HG03175 (cell line): ENCODE data around the gene IARS1.

Experiments used
- ATAC-seq: cut with Tn5 transposase; IDR thresholded peaks from one replicate; pipeline ENCODE4 v1.9.1; 2021; ENCODE audit warnings: mild to moderate bottlenecking, moderate library complexity; ENCODE audit not compliant: unreplicated experiment

The IARS1 gene

GRCh38 chr9:92247296-92247695 is 46.2 kb downstream of the IARS1 start:
- no peak for ATAC-seq

GRCh38 chr9:92245005-92245797 is 48.3 kb downstream of the IARS1 start:
- ATAC-seq = no peak
